Neural progenitor cell (in vitro differentiated cells): ENCODE results near the gene RIMS1. TPM values are rescaled to one million over a fixed set of nuclear protein-coding genes. Genes with fewer than 3 reads are reported as not detected.

ENCODE experiments used
- DNase-seq: peaks from one replicate; pipeline ENCODE4 v3.0.0-alpha.2; 2016; ENCODE audit warnings: low spot score
- H2AFZ ChIP-seq: fragments of 200-600 bp; sonication (generic); replicated peaks from 2 replicates; pipeline ENCODE4 v1.6.1; 2016; ENCODE audit warnings: antibody characterized with exemption
- H3F3A ChIP-seq: fragments of 200-600 bp; sonication (generic); 2 replicates; pipeline ENCODE4 v1.6.1; 2016; ENCODE audit warnings: antibody characterized with exemption, low read depth
- H3K27ac ChIP-seq: fragments of 200-600 bp; sonication (generic); 2 replicates; pipeline ENCODE4 v1.5.1; 2016; ENCODE audit warnings: mild to moderate bottlenecking
- H3K27me3 ChIP-seq: fragments of 200-600 bp; sonication (generic); 2 replicates; pipeline ENCODE4 v1.6.1; 2016; ENCODE audit warnings: mild to moderate bottlenecking, moderate library complexity
- H3K36me3 ChIP-seq: fragments of 200-600 bp; sonication (generic); 2 replicates; pipeline ENCODE4 v1.5.1; 2016
- H3K4me1 ChIP-seq: fragments of 200-600 bp; sonication (generic); 2 replicates; pipeline ENCODE4 v1.6.1; 2016; ENCODE audit warnings: mixed run types
- H3K4me2 ChIP-seq: fragments of 200-600 bp; sonication (generic); 2 replicates; pipeline ENCODE4 v1.6.1; 2016
- H3K4me3 ChIP-seq: fragments of 200-600 bp; sonication (generic); 2 replicates; pipeline ENCODE4 v1.5.1; 2016
- H3K79me2 ChIP-seq: fragments of 200-600 bp; sonication (generic); 2 replicates; pipeline ENCODE4 v1.6.1; 2016; ENCODE audit warnings: low read depth
- H3K9ac ChIP-seq: fragments of 200-600 bp; sonication (generic); 2 replicates; pipeline ENCODE4 v1.6.1; 2016
- H3K9me3 ChIP-seq: fragments of 200-600 bp; sonication (generic); 2 replicates; pipeline ENCODE4 v1.5.1; 2016; ENCODE audit warnings: low read depth
- H4K20me1 ChIP-seq: fragments of 200-600 bp; sonication (generic); 2 replicates; pipeline ENCODE4 v1.6.1; 2016; ENCODE audit warnings: low read depth
- H3K27ac Mint-ChIP-seq: 3 replicates; pipeline ENCODE4 v1.8.0; 2021; ENCODE audit warnings: mixed read lengths
- H3K27me3 Mint-ChIP-seq: 2 replicates; pipeline ENCODE4 v1.8.0; 2022; ENCODE audit warnings: low read depth, mild to moderate bottlenecking, inconsistent platforms, moderate library complexity, mixed read lengths; ENCODE audit not compliant: insufficient read depth
- H3K36me3 Mint-ChIP-seq: 3 replicates; pipeline ENCODE4 v1.8.0; 2021; ENCODE audit warnings: mixed read lengths
- H3K4me1 Mint-ChIP-seq: 3 replicates; pipeline ENCODE4 v1.8.0; 2021; ENCODE audit warnings: mixed read lengths
- H3K4me3 Mint-ChIP-seq: 3 replicates; pipeline ENCODE4 v1.8.0; 2021; ENCODE audit warnings: mild to moderate bottlenecking, moderate library complexity, mixed read lengths
- H3K9me3 Mint-ChIP-seq: 3 replicates; pipeline ENCODE4 v1.8.0; 2020; ENCODE audit warnings: mixed read lengths
- EZH2 ChIP-seq: fragments of 200-600 bp; sonication (generic); IDR thresholded peaks from 2 replicates; pipeline ENCODE4 v1.6.1; 2017; ENCODE audit warnings: antibody characterized with exemption, mild to moderate bottlenecking, moderate library complexity
- EZH2phosphoT487 ChIP-seq: fragments of 200-600 bp; sonication (generic); IDR thresholded peaks from 2 replicates; pipeline ENCODE4 v1.6.1; 2017; ENCODE audit warnings: antibody characterized with exemption
- total RNA-seq: library from RNA; depleted of rRNA; stranded (reverse); fragments of >200 nt; gene quantifications from 2 replicates; pipeline ENCODE4 v1.2.3, GENCODE V29; 2015; ENCODE audit warnings: low replicate concordance
- TF ChIP-seq, protein P1 (sequence below): fragments of 200-600 bp; sonication (generic); IDR thresholded peaks from 2 replicates; pipeline ENCODE4 v1.5.1; 2017; ENCODE audit warnings: antibody characterized with exemption, mild to moderate bottlenecking

The RIMS1 gene
- total RNA-seq, 1 donor from 2014 or later = 2.5 TPM

DNA sequence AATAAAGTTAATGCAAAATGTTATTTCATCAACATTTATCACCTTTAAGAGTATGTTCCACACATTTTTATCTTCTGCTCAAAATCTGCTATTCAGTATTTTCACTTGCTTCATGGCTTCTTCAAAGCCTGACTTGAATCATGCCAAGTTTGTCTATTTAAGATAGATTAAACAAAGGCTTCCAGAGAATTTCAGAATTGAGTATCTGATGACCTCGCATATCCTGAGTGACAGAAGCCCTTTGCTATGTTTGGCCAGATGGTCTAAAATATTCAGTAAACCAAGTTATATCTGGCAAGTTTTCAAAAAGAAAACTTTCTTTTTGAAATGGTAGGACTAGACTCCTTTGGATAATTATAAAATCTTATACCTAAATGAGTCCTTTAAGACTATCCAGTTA, 386.6 kb downstream of the RIMS1 start:
- Mint-ChIP-seq H3K9me3 (no peaks in the 10 kb centered on the region), H3K27me3 (no peaks in the 10 kb centered on the region), H3K36me3 (no peaks in the 10 kb centered on the region), H3K4me1 (no peaks in the 10 kb centered on the region), H3K4me3 (no peak overlapping the region), H3K27ac (no peak overlapping the region)
- Histone ChIP-seq H3K27ac (no peak overlapping the region), H3K9ac (no peak overlapping the region), H3K4me2 (no peak overlapping the region), H3K79me2 (no peaks in the 10 kb centered on the region), H4K20me1 (no peaks in the 10 kb centered on the region), H3K4me3 (no peak overlapping the region), H3K4me1 (no peaks in the 10 kb centered on the region), H3K36me3 (no peaks in the 10 kb centered on the region), H3K9me3 (no peaks in the 10 kb centered on the region), H3K27me3 (no peaks in the 10 kb centered on the region), H2AFZ (no peak overlapping the region), H3F3A (no peaks in the 10 kb centered on the region)
- TF ChIP-seq, protein P1, sequence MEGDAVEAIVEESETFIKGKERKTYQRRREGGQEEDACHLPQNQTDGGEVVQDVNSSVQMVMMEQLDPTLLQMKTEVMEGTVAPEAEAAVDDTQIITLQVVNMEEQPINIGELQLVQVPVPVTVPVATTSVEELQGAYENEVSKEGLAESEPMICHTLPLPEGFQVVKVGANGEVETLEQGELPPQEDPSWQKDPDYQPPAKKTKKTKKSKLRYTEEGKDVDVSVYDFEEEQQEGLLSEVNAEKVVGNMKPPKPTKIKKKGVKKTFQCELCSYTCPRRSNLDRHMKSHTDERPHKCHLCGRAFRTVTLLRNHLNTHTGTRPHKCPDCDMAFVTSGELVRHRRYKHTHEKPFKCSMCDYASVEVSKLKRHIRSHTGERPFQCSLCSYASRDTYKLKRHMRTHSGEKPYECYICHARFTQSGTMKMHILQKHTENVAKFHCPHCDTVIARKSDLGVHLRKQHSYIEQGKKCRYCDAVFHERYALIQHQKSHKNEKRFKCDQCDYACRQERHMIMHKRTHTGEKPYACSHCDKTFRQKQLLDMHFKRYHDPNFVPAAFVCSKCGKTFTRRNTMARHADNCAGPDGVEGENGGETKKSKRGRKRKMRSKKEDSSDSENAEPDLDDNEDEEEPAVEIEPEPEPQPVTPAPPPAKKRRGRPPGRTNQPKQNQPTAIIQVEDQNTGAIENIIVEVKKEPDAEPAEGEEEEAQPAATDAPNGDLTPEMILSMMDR = no peak
- TF ChIP-seq EZH2phosphoT487 (no peak), EZH2 (no peak)
- DNase-seq = no peak

- Mint-ChIP-seq H3K9me3 (no peaks in the 10 kb centered on the region), H3K27ac (no peak overlapping the region), H3K36me3 (no peaks in the 10 kb centered on the region), H3K27me3 (no peaks in the 10 kb centered on the region), H3K4me1 (no peaks in the 10 kb centered on the region), H3K4me3 (no peak overlapping the region)
- Histone ChIP-seq H3K4me2 (no peak overlapping the region), H3K79me2 (no peaks in the 10 kb centered on the region), H3F3A (no peaks in the 10 kb centered on the region), H2AFZ (no peak overlapping the region), H3K27me3 (no peaks in the 10 kb centered on the region), H3K9ac (no peak overlapping the region), H3K27ac (no peak overlapping the region), H3K4me1 (no peaks in the 10 kb centered on the region), H3K9me3 (no peaks in the 10 kb centered on the region), H3K4me3 (no peak overlapping the region), H3K36me3 (no peaks in the 10 kb centered on the region), H4K20me1 (no peaks in the 10 kb centered on the region)
- TF ChIP-seq EZH2 = no peak
- TF ChIP-seq, protein P1 = no peak
- no peak for TF ChIP-seq EZH2phosphoT487
- no peak for DNase-seq
Measured at GRCh38 chr6:72275888-72276287, 389.5 kb downstream of the RIMS1 start.

DNA sequence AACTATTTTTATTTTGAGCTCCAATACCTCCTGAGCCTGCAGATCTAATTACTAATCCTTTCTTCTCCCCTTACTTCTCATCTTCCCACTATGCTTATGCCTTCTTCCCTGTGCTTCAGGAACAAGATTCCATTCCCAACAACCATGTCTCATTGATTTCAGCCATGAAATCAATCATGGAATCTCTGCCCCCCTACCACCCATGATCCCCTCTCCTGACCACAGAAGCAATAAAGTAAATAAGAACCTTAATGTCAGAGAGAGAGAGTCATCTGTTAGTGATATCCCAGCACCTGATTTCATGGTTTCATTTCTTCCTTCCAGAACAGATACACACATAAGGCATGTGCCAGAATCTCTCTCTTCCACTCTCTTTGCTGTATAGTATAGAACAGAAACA, 395.9 kb downstream of the RIMS1 start:
- no peaks in the 10 kb centered on the region for H3K9me3 Mint-ChIP-seq
- no peak for DNase-seq
- H3K27ac Mint-ChIP-seq = no peak overlapping the region

GRCh38 chr6:72283571-72283970, 397.2 kb downstream of the RIMS1 start:
- H3K9me3 Mint-ChIP-seq = no peaks in the 10 kb centered on the region
- Histone ChIP-seq H3K79me2 (no peaks in the 10 kb centered on the region), H3K27ac (no peak overlapping the region), H3K4me2 (no peak overlapping the region), H3F3A (no peaks in the 10 kb centered on the region), H3K4me3 (no peak overlapping the region), H2AFZ (no peak overlapping the region), H3K27me3 (no peaks in the 10 kb centered on the region), H3K36me3 (no peaks in the 10 kb centered on the region), H4K20me1 (no peaks in the 10 kb centered on the region), H3K9ac (no peak overlapping the region), H3K4me1 (no peaks in the 10 kb centered on the region), H3K9me3 (no peaks in the 10 kb centered on the region)
- TF ChIP-seq EZH2 (no peak), EZH2phosphoT487 (no peak)
- TF ChIP-seq, protein P1 = no peak
- H3K27ac Mint-ChIP-seq = no peak overlapping the region
- no peaks in the 10 kb centered on the region for H3K27me3 Mint-ChIP-seq
- H3K4me3 Mint-ChIP-seq = no peak overlapping the region
- DNase-seq = no peak
- peaks cover 5% of the 10 kb centered on the region for H3K4me1 Mint-ChIP-seq
- no peaks in the 10 kb centered on the region for H3K36me3 Mint-ChIP-seq

More for the DNA sequence above, 395.9 kb downstream of the RIMS1 start:
- H3K4me1 ChIP-seq = no peaks in the 10 kb centered on the region
- H3K4me2 ChIP-seq = no peak overlapping the region
- H3K79me2 ChIP-seq = no peaks in the 10 kb centered on the region
- no peaks in the 10 kb centered on the region for H3K36me3 ChIP-seq
- Mint-ChIP-seq H3K27me3 (no peaks in the 10 kb centered on the region), H3K4me3 (no peak overlapping the region), H3K4me1 (peaks cover 2% of the 10 kb centered on the region), H3K36me3 (no peaks in the 10 kb centered on the region)
- no peak overlapping the region for H2AFZ ChIP-seq
- TF ChIP-seq EZH2phosphoT487 (no peak), EZH2 (no peak)
- no peaks in the 10 kb centered on the region for H3F3A ChIP-seq
- no peak overlapping the region for H3K27ac ChIP-seq
- no peaks in the 10 kb centered on the region for H4K20me1 ChIP-seq
- no peaks in the 10 kb centered on the region for H3K9me3 ChIP-seq
- H3K27me3 ChIP-seq = no peaks in the 10 kb centered on the region
- H3K9ac ChIP-seq = no peak overlapping the region
- H3K4me3 ChIP-seq = no peak overlapping the region
